GM12892 (cell line): Measurements from ENCODE around the gene SYNGR1.

Experiments used
- POLR2A ChIP-seq: IDR thresholded peaks from 2 replicates; pipeline ENCODE4 v1.6.1; 2011; ENCODE audit warnings: low read depth, low read length, control low read depth
- POLR2AphosphoS5 ChIP-seq: IDR thresholded peaks from 2 replicates; pipeline ENCODE4 v1.6.1; 2011; ENCODE audit warnings: low read depth, low read length, control low read depth
- TAF1 ChIP-seq: IDR thresholded peaks from 2 replicates; pipeline ENCODE4 v1.6.1; 2011; ENCODE audit warnings: low read depth, mild to moderate bottlenecking, control low read depth, low read length, borderline replicate concordance

DNA sequence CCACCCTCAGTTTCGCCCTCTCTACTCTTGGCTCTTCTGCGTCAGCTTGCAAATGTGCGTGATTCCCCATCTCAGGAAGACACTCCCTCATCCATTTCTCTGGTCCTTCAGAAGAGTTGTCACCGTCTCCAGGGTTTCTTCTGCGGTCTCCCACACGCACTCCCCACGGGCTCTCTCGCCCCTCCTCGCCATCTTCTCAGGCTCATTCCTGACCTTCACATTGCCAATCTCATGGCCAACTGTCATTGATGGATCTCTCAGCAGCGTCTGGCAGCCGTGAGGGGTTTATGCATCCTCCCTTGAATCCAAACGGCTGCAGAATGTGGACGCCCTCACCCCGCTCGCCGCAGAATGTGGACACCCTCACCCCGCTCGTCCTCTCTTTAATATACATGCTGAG lies 10.5 kb downstream of the SYNGR1 start:
- no peak for TF ChIP-seq POLR2A
- no peak for TF ChIP-seq POLR2AphosphoS5
- no peak for TF ChIP-seq TAF1
